Muscle of leg (tissue), 11 donors: Measurements from ENCODE around the gene DRD3. TPM values are rescaled to one million over a fixed set of nuclear protein-coding genes. Genes with fewer than 3 reads are reported as not detected.

Experiments
- DNase-seq: peaks from one replicate; pipeline ENCODE4 v3.0.0; 2013
- H3K27ac ChIP-seq: one replicate; pipeline ENCODE4 v1.5.1; 2013; ENCODE audit warnings: mild to moderate bottlenecking, low read length, control low read depth
- H3K27me3 ChIP-seq: one replicate; pipeline ENCODE4 v1.6.1; 2013; ENCODE audit warnings: low read length; ENCODE audit not compliant: control insufficient read depth, insufficient read depth
- H3K36me3 ChIP-seq: one replicate; pipeline ENCODE4 v1.6.1; 2013; ENCODE audit warnings: low read length; ENCODE audit not compliant: control insufficient read depth, insufficient read depth
- H3K4me1 ChIP-seq: one replicate; pipeline ENCODE4 v1.6.1; 2013; ENCODE audit warnings: low read length; ENCODE audit not compliant: control insufficient read depth, insufficient read depth
- H3K4me3 ChIP-seq: one replicate; pipeline ENCODE4 v1.5.1; 2013; ENCODE audit warnings: low read length, control low read depth
- H3K9me3 ChIP-seq: replicated peaks from 2 replicates; pipeline ENCODE4 v1.6.1; 2013; ENCODE audit warnings: low read depth, low read length; ENCODE audit not compliant: control insufficient read depth
- WGBS: methylation state at CpG from one replicate; pipeline ENCODE4 v1.1.5; 2013; ENCODE audit warnings: missing lambda C conversion rate; ENCODE audit not compliant: insufficient coverage; 5-methylcytosine and 5-hydroxymethylcytosine counted together
- polyA plus RNA-seq, 8 donors: library from polyadenylated mRNA; unstranded; fragments of 120-200 nt; gene quantifications; one replicate each; pipeline versions ENCODE4 v1.2.1 to v1.2.3, GENCODE V29; 2013; ENCODE audit warnings: inconsistent platforms in 1 of 8, low replicate concordance in 1 of 8; ENCODE audit not compliant: insufficient read length in 8 of 8, insufficient read depth in 1 of 8
- total RNA-seq: library from RNA; stranded (reverse); fragments of 120-200 nt; gene quantifications from one replicate; pipeline ENCODE4 v1.2.4, GENCODE V29; 2013

Gene DRD3
- total and polyA plus RNA-seq, 9 donors: 0.10 TPM; not detected in 8

- no peak overlapping the region for H3K27ac ChIP-seq
- H3K9me3 ChIP-seq: no peaks in the 10 kb centered on the region
- no peak overlapping the region for H3K4me3 ChIP-seq
- DNase-seq: no peak
- H3K36me3 ChIP-seq: no peaks in the 10 kb centered on the region
- H3K27me3 ChIP-seq: no peaks in the 10 kb centered on the region
- no peaks in the 10 kb centered on the region for H3K4me1 ChIP-seq
- 100% methylated on average over 1 of the region's 8 CpGs for WGBS
These were observed 70.7 kb downstream of the DRD3 start for GRCh38 chr3:114108137-114108536.

GRCh38 chr3:114104414-114104813 is 74.4 kb downstream of the DRD3 start:
- no peaks in the 10 kb centered on the region for H3K4me1 ChIP-seq
- no CpG with 5 or more reads among the region's 3 CpGs for WGBS
- DNase-seq: no peak

GRCh38 chr3:114103858-114104257 is 75.0 kb downstream of the DRD3 start:
- DNase-seq: no peak
- Histone ChIP-seq H3K27ac (no peak overlapping the region), H3K27me3 (no peaks in the 10 kb centered on the region), H3K36me3 (no peaks in the 10 kb centered on the region), H3K9me3 (no peaks in the 10 kb centered on the region), H3K4me1 (no peaks in the 10 kb centered on the region), H3K4me3 (no peak overlapping the region)
- 79% methylated on average over 2 of the region's 4 CpGs for WGBS

More at GRCh38 chr3:114104414-114104813, 74.4 kb downstream of the DRD3 start:
- H3K36me3 ChIP-seq: no peaks in the 10 kb centered on the region
- H3K27me3 ChIP-seq: no peaks in the 10 kb centered on the region
- no peaks in the 10 kb centered on the region for H3K9me3 ChIP-seq
- no peak overlapping the region for H3K4me3 ChIP-seq
- H3K27ac ChIP-seq: no peak overlapping the region

- whole genome bisulfite sequencing: 94% methylated on average over 27 of the region's 27 CpGs
- H3K27me3 ChIP-seq: no peaks in the 10 kb centered on the region
These were observed 75.7 kb downstream of the DRD3 start for GRCh38 chr3:114103181-114103580.

GRCh38 chr3:114101101-114101500 is 77.8 kb downstream of the DRD3 start:
- WGBS: no CpG with 5 or more reads among the region's 1 CpG
- no peak overlapping the region for H3K4me3 ChIP-seq
- H3K9me3 ChIP-seq: no peaks in the 10 kb centered on the region
- H3K27ac ChIP-seq: no peak overlapping the region
- H3K27me3 ChIP-seq: no peaks in the 10 kb centered on the region
- no peaks in the 10 kb centered on the region for H3K36me3 ChIP-seq
- no peak for DNase-seq
- no peaks in the 10 kb centered on the region for H3K4me1 ChIP-seq

More at GRCh38 chr3:114103181-114103580, 75.7 kb downstream of the DRD3 start:
- Histone ChIP-seq H3K4me3 (no peak overlapping the region), H3K4me1 (no peaks in the 10 kb centered on the region), H3K27ac (no peak overlapping the region), H3K9me3 (no peaks in the 10 kb centered on the region), H3K36me3 (no peaks in the 10 kb centered on the region)
- DNase-seq: no peak

- H3K4me3 ChIP-seq: no peak overlapping the region
- no peaks in the 10 kb centered on the region for H3K9me3 ChIP-seq
- H3K4me1 ChIP-seq: no peaks in the 10 kb centered on the region
- no peak for DNase-seq
- H3K27me3 ChIP-seq: no peaks in the 10 kb centered on the region
- no CpG with 5 or more reads among the region's 3 CpGs for WGBS
- no peak overlapping the region for H3K27ac ChIP-seq
- no peaks in the 10 kb centered on the region for H3K36me3 ChIP-seq
These were observed 83.1 kb downstream of the DRD3 start for GRCh38 chr3:114095796-114096195.

GRCh38 chr3:114093596-114093995 is 85.3 kb downstream of the DRD3 start:
- no peak overlapping the region for H3K4me3 ChIP-seq
- no peaks in the 10 kb centered on the region for H3K9me3 ChIP-seq
- no peak overlapping the region for H3K27ac ChIP-seq
- H3K27me3 ChIP-seq: no peaks in the 10 kb centered on the region
- 100% methylated on average over 1 of the region's 2 CpGs for WGBS
- no peaks in the 10 kb centered on the region for H3K36me3 ChIP-seq
- no peaks in the 10 kb centered on the region for H3K4me1 ChIP-seq
- peak; percentile 56 for DNase-seq

- H3K4me3 ChIP-seq: no peak overlapping the region
- no peak overlapping the region for H3K27ac ChIP-seq
- WGBS: 43% methylated on average over 1 of the region's 3 CpGs
These were observed 85.9 kb downstream of the DRD3 start for GRCh38 chr3:114093016-114093380.

GRCh38 chr3:114092151-114093015 is 86.5 kb downstream of the DRD3 start:
- H3K9me3 ChIP-seq: no peaks in the 10 kb centered on the region
- DNase-seq: no peak
- H3K4me1 ChIP-seq: no peaks in the 10 kb centered on the region
- no peaks in the 10 kb centered on the region for H3K27me3 ChIP-seq
- no peak overlapping the region for H3K27ac ChIP-seq
- no peak overlapping the region for H3K4me3 ChIP-seq
- WGBS: 39% methylated on average over 9 of the region's 13 CpGs
- H3K36me3 ChIP-seq: no peaks in the 10 kb centered on the region

More at GRCh38 chr3:114093016-114093380, 85.9 kb downstream of the DRD3 start:
- Histone ChIP-seq H3K9me3 (no peaks in the 10 kb centered on the region), H3K4me1 (no peaks in the 10 kb centered on the region), H3K27me3 (no peaks in the 10 kb centered on the region), H3K36me3 (no peaks in the 10 kb centered on the region)
- DNase-seq: no peak

GRCh38 chr3:114089675-114090074 is 89.2 kb downstream of the DRD3 start:
- DNase-seq: no peak

More at GRCh38 chr3:114089675-114090074, 89.2 kb downstream of the DRD3 start:
- Histone ChIP-seq H3K4me1 (no peaks in the 10 kb centered on the region), H3K9me3 (no peaks in the 10 kb centered on the region), H3K27ac (no peak overlapping the region), H3K36me3 (peaks cover 14% of the 10 kb centered on the region), H3K4me3 (no peak overlapping the region), H3K27me3 (no peaks in the 10 kb centered on the region)
